ACC112 (cell line): ENCODE data around the gene C1orf74.
A peak's percentile ranks its signal among the peaks of the same experiment; 100 is the strongest.
"Not testable (repeated sequence)": the region's sequence is repeated elsewhere in the genome, so short reads cannot be mapped to it uniquely, and the experiment has no call there.

ENCODE experiments used
- H2AFZ ChIP-seq: fragments of 200-600 bp; sonication (generic); one replicate; pipeline ENCODE4 v1.6.0; 2017; ENCODE audit warnings: antibody characterized with exemption, low read length; ENCODE audit not compliant: unreplicated experiment
- H3K27ac ChIP-seq: fragments of 200-600 bp; sonication (generic); 2 replicates; pipeline ENCODE4 v1.5.1; 2014; ENCODE audit warnings: low read depth, mild to moderate bottlenecking, antibody characterized with exemption, low read length, moderate library complexity
- H3K27me3 ChIP-seq: fragments of 200-600 bp; sonication (generic); 2 replicates; pipeline ENCODE4 v1.6.1; 2014; ENCODE audit warnings: mild to moderate bottlenecking, antibody characterized with exemption, low read length, moderate library complexity, mixed read lengths; ENCODE audit not compliant: insufficient read depth
- H3K36me3 ChIP-seq: fragments of 200-600 bp; sonication (generic); 2 replicates; pipeline ENCODE4 v1.6.1; 2016; ENCODE audit warnings: mild to moderate bottlenecking, antibody characterized with exemption, low read length, moderate library complexity, mixed read lengths; ENCODE audit not compliant: insufficient read depth
- H3K4me1 ChIP-seq: fragments of 200-600 bp; sonication (generic); one replicate; pipeline ENCODE4 v1.6.1; 2016; ENCODE audit warnings: low read length, mixed read lengths; ENCODE audit not compliant: insufficient read depth, unreplicated experiment, control insufficient read depth
- H3K4me3 ChIP-seq: fragments of 200-600 bp; sonication (generic); 2 replicates; pipeline ENCODE4 v1.5.1; 2014; ENCODE audit warnings: mild to moderate bottlenecking, low read depth, low read length
- H3K79me2 ChIP-seq: fragments of 200-600 bp; sonication (generic); one replicate; pipeline ENCODE4 v1.6.0; 2016; ENCODE audit warnings: low read length; ENCODE audit not compliant: control insufficient read depth, unreplicated experiment, insufficient read depth

C1orf74 gene

GRCh38 chr1:209805341-209805781 is 21.0 kb upstream of the C1orf74 start:
- peaks cover 17% of the 10 kb centered on the region for H3K4me1 ChIP-seq
- no peak overlapping the region for H3K27ac ChIP-seq
- no peaks in the 10 kb centered on the region for H3K36me3 ChIP-seq
- H3K27me3 ChIP-seq: peaks cover 19% of the 10 kb centered on the region; the same call in 1 of the 2 replicates
- peak overlapping the region; percentile 67 for H3K4me3 ChIP-seq
- no peak overlapping the region for H2AFZ ChIP-seq
- H3K79me2 ChIP-seq: no peaks in the 10 kb centered on the region

- Histone ChIP-seq H3K27ac (no peak overlapping the region), H3K79me2 (no peaks in the 10 kb centered on the region), H3K4me1 (peaks cover 16% of the 10 kb centered on the region)
Observed at GRCh38 chr1:209803568-209803967, 19.2 kb upstream of the C1orf74 start.

GRCh38 chr1:209802780-209803152 is 18.4 kb upstream of the C1orf74 start:
- no peak overlapping the region for H3K27ac ChIP-seq
- H3K79me2 ChIP-seq: no peaks in the 10 kb centered on the region
- peaks cover 9% of the 10 kb centered on the region for H3K4me1 ChIP-seq
- no peak overlapping the region for H3K4me3 ChIP-seq
- peaks cover 19% of the 10 kb centered on the region; the same call in 1 of the 2 replicates for H3K27me3 ChIP-seq
- H2AFZ ChIP-seq: no peak overlapping the region
- no peaks in the 10 kb centered on the region for H3K36me3 ChIP-seq

More at GRCh38 chr1:209803568-209803967, 19.2 kb upstream of the C1orf74 start:
- Histone ChIP-seq H2AFZ (no peak overlapping the region), H3K4me3 (no peak overlapping the region), H3K27me3 (peaks cover 19% of the 10 kb centered on the region; the same call in 1 of the 2 replicates), H3K36me3 (no peaks in the 10 kb centered on the region)

- H3K36me3 ChIP-seq: no peaks in the 10 kb centered on the region
- H2AFZ ChIP-seq: no peak overlapping the region
- H3K79me2 ChIP-seq: no peaks in the 10 kb centered on the region
- H3K4me3 ChIP-seq: no peak overlapping the region
- peaks cover 4% of the 10 kb centered on the region for H3K4me1 ChIP-seq
- H3K27ac ChIP-seq: no peak overlapping the region
- peaks cover 19% of the 10 kb centered on the region; the same call in 1 of the 2 replicates for H3K27me3 ChIP-seq
Observed at GRCh38 chr1:209802117-209802779, 17.9 kb upstream of the C1orf74 start.

GRCh38 chr1:209800984-209801834 is 16.9 kb upstream of the C1orf74 start:
- Histone ChIP-seq H3K27ac (no peak overlapping the region), H3K4me3 (no peak overlapping the region), H3K4me1 (no peaks in the 10 kb centered on the region), H2AFZ (no peak overlapping the region), H3K36me3 (no peaks in the 10 kb centered on the region), H3K27me3 (peaks cover 20% of the 10 kb centered on the region; the same call in 1 of the 2 replicates), H3K79me2 (no peaks in the 10 kb centered on the region)

- Histone ChIP-seq H2AFZ (no peak overlapping the region), H3K36me3 (no peaks in the 10 kb centered on the region), H3K27ac (no peak overlapping the region), H3K79me2 (no peaks in the 10 kb centered on the region), H3K4me1 (no peaks in the 10 kb centered on the region), H3K27me3 (peaks cover 44% of the 10 kb centered on the region), H3K4me3 (no peak overlapping the region)
Observed at GRCh38 chr1:209797978-209798639, 13.8 kb upstream of the C1orf74 start.

GRCh38 chr1:209793711-209794110 is 9.4 kb upstream of the C1orf74 start:
- H3K27me3 ChIP-seq: peaks cover 71% of the 10 kb centered on the region
- H3K4me1 ChIP-seq, H3K4me3 ChIP-seq, H3K36me3 ChIP-seq, H3K79me2 ChIP-seq, H3K27ac ChIP-seq, H2AFZ ChIP-seq: not testable (repeated sequence)

- peaks cover 75% of the 10 kb centered on the region for H3K27me3 ChIP-seq
- H3K27ac ChIP-seq: no peak overlapping the region
- no peaks in the 10 kb centered on the region for H3K4me1 ChIP-seq
- no peaks in the 10 kb centered on the region for H3K36me3 ChIP-seq
- no peak overlapping the region for H2AFZ ChIP-seq
- H3K79me2 ChIP-seq: no peaks in the 10 kb centered on the region
- H3K4me3 ChIP-seq: no peak overlapping the region
Observed at GRCh38 chr1:209791920-209792319, 7.6 kb upstream of the C1orf74 start.

GRCh38 chr1:209790286-209791193 is 6.2 kb upstream of the C1orf74 start:
- H3K27ac ChIP-seq: no peak overlapping the region
- peaks cover 69% of the 10 kb centered on the region for H3K27me3 ChIP-seq
- H3K79me2 ChIP-seq: no peaks in the 10 kb centered on the region
- H3K36me3 ChIP-seq: no peaks in the 10 kb centered on the region
- no peaks in the 10 kb centered on the region for H3K4me1 ChIP-seq
- H3K4me3 ChIP-seq: no peak overlapping the region
- H2AFZ ChIP-seq: no peak overlapping the region

GRCh38 chr1:209789245-209789644 is 4.9 kb upstream of the C1orf74 start:
- no peaks in the 10 kb centered on the region for H3K36me3 ChIP-seq
- H3K4me3 ChIP-seq: no peak overlapping the region
- H3K27ac ChIP-seq: no peak overlapping the region
- no peak overlapping the region for H2AFZ ChIP-seq
- H3K4me1 ChIP-seq: no peaks in the 10 kb centered on the region
- peaks cover 57% of the 10 kb centered on the region for H3K27me3 ChIP-seq
- no peaks in the 10 kb centered on the region for H3K79me2 ChIP-seq
